Measurements from ENCODE around the gene EMCN.

Gene EMCN

DNA sequence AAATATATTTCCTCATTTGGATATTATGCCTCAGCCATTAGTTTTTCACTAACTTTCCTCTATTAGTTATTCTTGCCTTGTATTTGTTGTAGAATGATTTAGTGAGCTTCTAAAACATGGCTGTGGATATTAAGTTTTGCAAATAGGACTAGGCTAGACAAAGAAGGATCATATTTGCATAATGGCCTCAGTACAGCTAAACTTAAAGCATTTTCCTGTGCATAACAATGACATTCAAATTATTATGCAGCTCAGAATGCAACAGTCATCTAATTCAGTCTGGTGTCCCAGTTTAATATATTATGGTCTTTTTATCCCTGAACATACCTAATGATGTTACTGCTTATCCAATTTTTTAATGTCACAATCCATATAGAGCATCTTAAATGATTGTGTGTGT, 172.2 kb downstream of the EMCN start:
- H3K4me3 ChIP-seq (ENCODE audit: control insufficient read depth, low read depth, low read length) = no peak overlapping the region
- no peak for DNase-seq (ENCODE audit: low read depth)

More for the DNA sequence above, 172.2 kb downstream of the EMCN start:
- TF ChIP-seq, protein P1, sequence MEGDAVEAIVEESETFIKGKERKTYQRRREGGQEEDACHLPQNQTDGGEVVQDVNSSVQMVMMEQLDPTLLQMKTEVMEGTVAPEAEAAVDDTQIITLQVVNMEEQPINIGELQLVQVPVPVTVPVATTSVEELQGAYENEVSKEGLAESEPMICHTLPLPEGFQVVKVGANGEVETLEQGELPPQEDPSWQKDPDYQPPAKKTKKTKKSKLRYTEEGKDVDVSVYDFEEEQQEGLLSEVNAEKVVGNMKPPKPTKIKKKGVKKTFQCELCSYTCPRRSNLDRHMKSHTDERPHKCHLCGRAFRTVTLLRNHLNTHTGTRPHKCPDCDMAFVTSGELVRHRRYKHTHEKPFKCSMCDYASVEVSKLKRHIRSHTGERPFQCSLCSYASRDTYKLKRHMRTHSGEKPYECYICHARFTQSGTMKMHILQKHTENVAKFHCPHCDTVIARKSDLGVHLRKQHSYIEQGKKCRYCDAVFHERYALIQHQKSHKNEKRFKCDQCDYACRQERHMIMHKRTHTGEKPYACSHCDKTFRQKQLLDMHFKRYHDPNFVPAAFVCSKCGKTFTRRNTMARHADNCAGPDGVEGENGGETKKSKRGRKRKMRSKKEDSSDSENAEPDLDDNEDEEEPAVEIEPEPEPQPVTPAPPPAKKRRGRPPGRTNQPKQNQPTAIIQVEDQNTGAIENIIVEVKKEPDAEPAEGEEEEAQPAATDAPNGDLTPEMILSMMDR (conservative IDR thresholded peaks at IDR 0.05; ENCODE audit: control insufficient read depth, insufficient read depth, low read depth, low read length) = no peak

Measured in fibroblast of mammary gland (primary cell).